ENCODE measurements around the gene METTL4. TPM values are rescaled to one million over a fixed set of nuclear protein-coding genes. Genes with fewer than 3 reads are reported as not detected.
A peak's percentile ranks its signal among the peaks of the same experiment; 100 is the strongest.

Gene METTL4
- total and polyA plus RNA-seq, 9 of the 15 experiments (the other 6 are each of a cell fraction or from before 2014, with no cell fraction given), result 7.9 to 32.8 (median 22.1) TPM

- POLR2A ChIA-PET, result interaction anchor here (0.8 to 1.4 kb wide), 3 partner anchors 11 to 20 kb away, joined by 3 to 5 read pairs (median 4); no protein-coding TSS in a partner anchor
Observed at GRCh38 chr18:2568129-2568528, 3.2 kb downstream of the METTL4 start.

More at GRCh38 chr18:2568129-2568528, 3.2 kb downstream of the METTL4 start:
- CTCF ChIA-PET (ENCODE audit: low intra/inter-chr PET ratio), result no interaction called here
- in situ Hi-C loops (cut with MboI) (no loop called here), intact Hi-C loops (cut with micrococcal nuclease) (no loop called here)
- Histone ChIP-seq H3K4me3 (no peak overlapping the region), H3K27ac (ENCODE audit: extremely low read depth, low read depth, low read length) (no peak overlapping the region), H3K4me2 (ENCODE audit: insufficient read depth, low read length) (peak overlapping the region; percentile 92; the same call in 1 of the 2 replicates), H4K20me1 (replicated peaks; ENCODE audit: control insufficient read depth, insufficient read depth, low read length) (no peaks in the 10 kb centered on the region), H2AFZ (ENCODE audit: low read depth, low read length) (no peak overlapping the region), H3K4me1 (replicated peaks in 1 of 2; ENCODE audit: control insufficient read depth in 2 of 2, insufficient read depth in 2 of 2, low read length in 2 of 2) (peaks cover 10 to 15% of the 10 kb centered on the region in 2 experiments; a peak in 3 of 5 replicates), H3K9me1 (ENCODE audit: control insufficient read depth, insufficient read depth, low read length) (no peaks in the 10 kb centered on the region), H3K27me3 (ENCODE audit: control insufficient read depth in 2 of 2, insufficient read depth in 2 of 2, low read length in 2 of 2) (no peaks in the 10 kb centered on the region), H3K36me3 (ENCODE audit: control insufficient read depth, insufficient read depth, low read length) (peaks cover 17% of the 10 kb centered on the region), H3K9me3 (replicated peaks; ENCODE audit: control insufficient read depth, insufficient read depth, low read depth, low read length) (no peaks in the 10 kb centered on the region), H3K9ac (ENCODE audit: insufficient read depth in 1 of 2, low read depth in 2 of 2, low read length in 2 of 2) (no peak overlapping the region), H3K79me2 (ENCODE audit: control insufficient read depth, insufficient read depth, low read length) (peaks cover 56% of the 10 kb centered on the region)
- no peak for FAIRE-seq
- WGBS (ENCODE audit: insufficient coverage, low coverage, missing lambda C conversion rate), result 12% methylated on average over 6 of the region's 6 CpGs
- TF ChIP-seq, protein P1, sequence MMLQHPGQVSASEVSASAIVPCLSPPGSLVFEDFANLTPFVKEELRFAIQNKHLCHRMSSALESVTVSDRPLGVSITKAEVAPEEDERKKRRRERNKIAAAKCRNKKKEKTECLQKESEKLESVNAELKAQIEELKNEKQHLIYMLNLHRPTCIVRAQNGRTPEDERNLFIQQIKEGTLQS (IDR thresholded peaks at IDR 0.05), result peak; percentile 62
- TF ChIP-seq, protein P1 (CRISPR knock-in tag; conservative IDR thresholded peaks at IDR 0.05), result no peak
- TF ChIP-seq MEIS2 (IDR thresholded peaks at IDR 0.05; ENCODE audit: partially characterized antibody), result peak; percentile 66
- TF ChIP-seq CEBPG (CRISPR knock-in tag; IDR thresholded peaks at IDR 0.05), result no peak
- TF ChIP-seq CEBPG (tag; conservative IDR thresholded peaks at IDR 0.05 in 1 of 2, IDR thresholded peaks at IDR 0.05 in 1 of 2), result no peak
- TF ChIP-seq PKNOX1 (IDR thresholded peaks at IDR 0.05), result peak; percentile 61
- TF ChIP-seq, protein P2, sequence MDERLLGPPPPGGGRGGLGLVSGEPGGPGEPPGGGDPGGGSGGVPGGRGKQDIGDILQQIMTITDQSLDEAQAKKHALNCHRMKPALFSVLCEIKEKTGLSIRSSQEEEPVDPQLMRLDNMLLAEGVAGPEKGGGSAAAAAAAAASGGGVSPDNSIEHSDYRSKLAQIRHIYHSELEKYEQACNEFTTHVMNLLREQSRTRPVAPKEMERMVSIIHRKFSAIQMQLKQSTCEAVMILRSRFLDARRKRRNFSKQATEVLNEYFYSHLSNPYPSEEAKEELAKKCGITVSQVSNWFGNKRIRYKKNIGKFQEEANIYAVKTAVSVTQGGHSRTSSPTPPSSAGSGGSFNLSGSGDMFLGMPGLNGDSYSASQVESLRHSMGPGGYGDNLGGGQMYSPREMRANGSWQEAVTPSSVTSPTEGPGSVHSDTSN (CRISPR knock-in tag; IDR thresholded peaks at IDR 0.05; ENCODE audit: low read depth), result no peak
- TF ChIP-seq, protein P2 (tag; conservative IDR thresholded peaks at IDR 0.05; ENCODE audit: low read depth), result peak; percentile 55
- no peak for ATAC-seq
- BruUV-seq (replicated peaks), result no TSS peak
- DNase-seq (ENCODE audit: extremely low read depth in 1 of 4, low spot score in 3 of 4), result peak in 1 of 4 experiments; percentile 24

All from K562 (cell line).